Left ventricle myocardium superior (tissue), 1 donor: ENCODE measurements around the gene ACTG1. TPM values are rescaled to one million over a fixed set of nuclear protein-coding genes. Genes with fewer than 3 reads are reported as not detected.

Experiments used
- total RNA-seq: library from RNA; stranded (reverse); fragmentation: NEBNext Ultra II Directional; extraction: Animal tissue kit (Norgen Biotek cat#: 25700); gene quantifications from one replicate; pipeline ENCODE4 v1.2.1, GENCODE V29; 2021
- donor health status: DM: no; HTN: yes; CAD: no; lungs with severe emphysema.

Gene ACTG1
- total RNA-seq, 1 donor from 2014 or later, result 357 TPM

Other genes with a start within 250 kb of the ACTG1 start
- 46.6 TPM for gene SLC38A10, start 217.5 kb downstream of the ACTG1 start, total RNA-seq
- 8.6 TPM for gene BAHCC1, start 117.3 kb downstream of the ACTG1 start, total RNA-seq
- gene FSCN2, start 15.6 kb upstream of the ACTG1 start, total RNA-seq, result 0.50 TPM
- gene FAAP100, start 39.6 kb upstream of the ACTG1 start, total RNA-seq, result 15.4 TPM
- 86.4 TPM for gene NPLOC4, start 124.3 kb upstream of the ACTG1 start, total RNA-seq
- not detected for gene TSPAN10, start 124.4 kb upstream of the ACTG1 start, total RNA-seq
- not detected for gene PDE6G, start 143.7 kb upstream of the ACTG1 start, total RNA-seq
- gene OXLD1, start 153.8 kb upstream of the ACTG1 start, total RNA-seq, result 12.4 TPM
- gene CCDC137, start 153.9 kb upstream of the ACTG1 start, total RNA-seq, result 6.2 TPM
- gene ARL16, start 171.0 kb upstream of the ACTG1 start, total RNA-seq, result 12.0 TPM
- gene HGS, start 171.2 kb upstream of the ACTG1 start, total RNA-seq, result 42.1 TPM
- 184 TPM for gene MRPL12, start 190.6 kb upstream of the ACTG1 start, total RNA-seq
- 8.6 TPM for gene SLC25A10, start 199.5 kb upstream of the ACTG1 start, total RNA-seq